Astrocyte (in vitro differentiated cells and primary cell): ENCODE data around the gene EYA2.

ENCODE experiments used
- EZH2 ChIP-seq: IDR thresholded peaks from 2 replicates; pipeline ENCODE4 v1.6.1; 2012; ENCODE audit warnings: mild to moderate bottlenecking, low read length, inconsistent platforms; ENCODE audit not compliant: insufficient read depth
- TF ChIP-seq, protein P1 (sequence below): IDR thresholded peaks from 2 replicates; pipeline ENCODE4 v1.5.1; 2011; ENCODE audit warnings: low read depth, mild to moderate bottlenecking, inconsistent platforms, low read length, moderate library complexity; ENCODE audit not compliant: insufficient read depth

GRCh38 chr20:47167846-47168245, 273.2 kb downstream of the EYA2 start:
- TF ChIP-seq, protein P1, sequence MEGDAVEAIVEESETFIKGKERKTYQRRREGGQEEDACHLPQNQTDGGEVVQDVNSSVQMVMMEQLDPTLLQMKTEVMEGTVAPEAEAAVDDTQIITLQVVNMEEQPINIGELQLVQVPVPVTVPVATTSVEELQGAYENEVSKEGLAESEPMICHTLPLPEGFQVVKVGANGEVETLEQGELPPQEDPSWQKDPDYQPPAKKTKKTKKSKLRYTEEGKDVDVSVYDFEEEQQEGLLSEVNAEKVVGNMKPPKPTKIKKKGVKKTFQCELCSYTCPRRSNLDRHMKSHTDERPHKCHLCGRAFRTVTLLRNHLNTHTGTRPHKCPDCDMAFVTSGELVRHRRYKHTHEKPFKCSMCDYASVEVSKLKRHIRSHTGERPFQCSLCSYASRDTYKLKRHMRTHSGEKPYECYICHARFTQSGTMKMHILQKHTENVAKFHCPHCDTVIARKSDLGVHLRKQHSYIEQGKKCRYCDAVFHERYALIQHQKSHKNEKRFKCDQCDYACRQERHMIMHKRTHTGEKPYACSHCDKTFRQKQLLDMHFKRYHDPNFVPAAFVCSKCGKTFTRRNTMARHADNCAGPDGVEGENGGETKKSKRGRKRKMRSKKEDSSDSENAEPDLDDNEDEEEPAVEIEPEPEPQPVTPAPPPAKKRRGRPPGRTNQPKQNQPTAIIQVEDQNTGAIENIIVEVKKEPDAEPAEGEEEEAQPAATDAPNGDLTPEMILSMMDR = no peak
- TF ChIP-seq EZH2 = no peak
